Measurements from ENCODE around the gene SLC39A12. TPM values are rescaled to one million over a fixed set of nuclear protein-coding genes. Genes with fewer than 3 reads are reported as not detected.

SLC39A12 gene
- total and polyA plus RNA-seq, 2 of the 8 experiments (the other 6 are each of a cell fraction or from before 2014, with no cell fraction given): not detected

DNA sequence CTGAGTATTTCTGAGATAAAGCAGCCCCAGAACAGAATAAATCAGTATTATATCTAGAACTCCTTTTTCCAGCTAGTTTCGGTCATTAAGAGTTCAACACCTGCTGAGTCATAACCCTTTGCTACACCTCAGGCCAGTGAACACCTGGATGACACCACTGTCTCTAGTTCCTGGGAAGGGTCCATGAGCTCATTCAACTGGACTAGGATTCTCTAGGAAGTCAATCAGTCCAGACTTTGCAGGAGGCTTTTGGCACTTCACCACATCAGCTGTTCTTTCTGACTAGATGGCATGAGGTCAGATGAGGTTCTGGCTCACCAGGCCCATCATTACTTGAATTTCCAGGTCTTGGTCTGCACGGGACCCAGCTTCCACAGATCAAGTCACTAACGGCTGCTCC lies 11.7 kb downstream of the SLC39A12 start:
- Histone ChIP-seq H4K91ac (replicated peaks; ENCODE audit: insufficient read length, low read length) (no peak overlapping the region), H3K9ac (replicated peaks in 1 of 4; ENCODE audit: extremely low read depth in 1 of 4, low read depth in 3 of 4, low read length in 3 of 4) (no peak overlapping the region), H3K36me3 (ENCODE audit: control insufficient read depth in 2 of 4, insufficient read depth in 4 of 4, low read length in 3 of 4) (no peaks in the 10 kb centered on the region), H4K8ac (ENCODE audit: extremely low read depth, insufficient read depth, low read length) (no peak overlapping the region), H2AFZ (ENCODE audit: low read length) (no peak overlapping the region), H3K23me2 (ENCODE audit: low read depth, low read length) (no peaks in the 10 kb centered on the region), H3K4ac (replicated peaks; ENCODE audit: insufficient read length, low read depth, low read length) (no peak overlapping the region), H2BK120ac (replicated peaks; ENCODE audit: low read depth, low read length) (no peak overlapping the region), H3K27ac (ENCODE audit: low read depth, low read length) (no peak overlapping the region), H3K27me3 (replicated peaks in 1 of 4; ENCODE audit: control insufficient read depth in 3 of 4, extremely low read depth in 1 of 4, insufficient read depth in 3 of 4, low read length in 3 of 4) (no peaks in the 10 kb centered on the region), H3K4me1 (replicated peaks in 1 of 4; ENCODE audit: control insufficient read depth in 3 of 4, insufficient read depth in 4 of 4, low read length in 3 of 4) (no peaks in the 10 kb centered on the region), H2BK12ac (ENCODE audit: low read depth, low read length) (no peak overlapping the region), H2BK5ac (ENCODE audit: low read depth, low read length) (no peak overlapping the region), H3K23ac (ENCODE audit: insufficient read length) (no peak overlapping the region), H3K14ac (ENCODE audit: insufficient read length) (no peak overlapping the region), H3K56ac (replicated peaks; ENCODE audit: insufficient read length, low read depth, low read length) (no peak overlapping the region), H4K20me1 (replicated peaks in 1 of 2; ENCODE audit: control insufficient read depth in 1 of 2, insufficient read depth in 2 of 2, low read length in 2 of 2) (no peaks in the 10 kb centered on the region), H3K79me2 (ENCODE audit: control insufficient read depth in 1 of 2, insufficient read depth in 2 of 2, low read length in 2 of 2) (no peaks in the 10 kb centered on the region), H2BK20ac (ENCODE audit: low read length) (no peak overlapping the region), H2AK5ac (ENCODE audit: low read depth, low read length) (no peak overlapping the region), H3K4me3 (ENCODE audit: extremely low read depth in 1 of 4, insufficient read depth in 2 of 4, low read depth in 3 of 4, low read length in 4 of 4) (no peak overlapping the region), H4K5ac (ENCODE audit: insufficient read length, low read depth, low read length) (no peak overlapping the region), H2BK15ac (ENCODE audit: low read length) (no peak overlapping the region), H3K4me2 (ENCODE audit: insufficient read depth in 1 of 2, low read depth in 2 of 2, low read length in 2 of 2) (no peak overlapping the region), H3K18ac (ENCODE audit: extremely low read depth, low read length) (no peak overlapping the region), H3K79me1 (ENCODE audit: low read depth, low read length) (no peaks in the 10 kb centered on the region), H3K9me3 (ENCODE audit: insufficient read depth in 2 of 2, low read depth in 1 of 2, low read length in 1 of 2) (peaks cover 0 to 7% of the 10 kb centered on the region in 2 experiments; a peak in 1 of 4 replicates)
- FAIRE-seq (no peak), DNase-seq (ENCODE audit: low read depth in 1 of 2, low spot score in 2 of 2) (no peak)
- CTCF ChIA-PET (ENCODE audit: partially characterized antibody): interaction anchor here (1.2 to 1.7 kb wide), 3 partner anchors 18 to 59 kb away, joined by 3 to 5 read pairs (median 4); no protein-coding TSS in a partner anchor
- TF ChIP-seq RFX5 (IDR thresholded peaks at IDR 0.05; ENCODE audit: borderline replicate concordance, low read depth, low read length): no peak
- no peak for TF ChIP-seq EGR1 (IDR thresholded peaks at IDR 0.05; ENCODE audit: borderline replicate concordance, low read depth, low read length)
- no peak for TF ChIP-seq TAF1 (IDR thresholded peaks at IDR 0.05; ENCODE audit: low read depth, low read length)
- no peak for TF ChIP-seq GTF2F1 (IDR thresholded peaks at IDR 0.05; ENCODE audit: borderline replicate concordance, low read depth, low read length)
- no peak for TF ChIP-seq ASH2L (IDR thresholded peaks at IDR 0.05; ENCODE audit: low read length)
- TF ChIP-seq SUZ12 (IDR thresholded peaks at IDR 0.05; ENCODE audit: low read length): no peak
- no peak for TF ChIP-seq JUND (IDR thresholded peaks at IDR 0.05; ENCODE audit: low read length)
- TF ChIP-seq, protein P1, sequence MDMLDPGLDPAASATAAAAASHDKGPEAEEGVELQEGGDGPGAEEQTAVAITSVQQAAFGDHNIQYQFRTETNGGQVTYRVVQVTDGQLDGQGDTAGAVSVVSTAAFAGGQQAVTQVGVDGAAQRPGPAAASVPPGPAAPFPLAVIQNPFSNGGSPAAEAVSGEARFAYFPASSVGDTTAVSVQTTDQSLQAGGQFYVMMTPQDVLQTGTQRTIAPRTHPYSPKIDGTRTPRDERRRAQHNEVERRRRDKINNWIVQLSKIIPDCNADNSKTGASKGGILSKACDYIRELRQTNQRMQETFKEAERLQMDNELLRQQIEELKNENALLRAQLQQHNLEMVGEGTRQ (IDR thresholded peaks at IDR 0.05; ENCODE audit: low read length): no peak
- TF ChIP-seq FOSL1 (IDR thresholded peaks at IDR 0.05; ENCODE audit: insufficient read depth, low read depth, low read length): no peak
- TF ChIP-seq HDAC2 (IDR thresholded peaks at IDR 0.05; ENCODE audit: borderline replicate concordance in 1 of 2, low read depth in 2 of 2, low read length in 2 of 2): no peak
- TF ChIP-seq HDAC6 (IDR thresholded peaks at IDR 0.05; ENCODE audit: low read depth, low read length): no peak
- 94% methylated on average over 3 of the region's 3 CpGs; no CpG with 5 or more reads in 1 of the 2 experiments for WGBS, 2 experiments (ENCODE audit: extremely low coverage in 1 of 2, insufficient coverage in 1 of 2, insufficient read length in 1 of 2, insufficient replicate concordance in 2 of 2, low coverage in 1 of 2, low lambda C conversion rate in 2 of 2, missing lambda C conversion rate in 1 of 2)
- POLR2A ChIA-PET (ENCODE audit: partially characterized antibody): no interaction called here
